Erythroblast (primary cell): ENCODE measurements around the gene SLC25A45.

Experiments
- GATA1 ChIP-seq: IDR thresholded peaks from 2 replicates; pipeline ENCODE4 v1.6.1; 2011; ENCODE audit warnings: low read depth, mild to moderate bottlenecking, control low read depth, low read length, moderate library complexity
- POLR2A ChIP-seq: IDR thresholded peaks from 2 replicates; pipeline ENCODE4 v1.6.1; 2011; ENCODE audit warnings: mild to moderate bottlenecking, low read length

DNA sequence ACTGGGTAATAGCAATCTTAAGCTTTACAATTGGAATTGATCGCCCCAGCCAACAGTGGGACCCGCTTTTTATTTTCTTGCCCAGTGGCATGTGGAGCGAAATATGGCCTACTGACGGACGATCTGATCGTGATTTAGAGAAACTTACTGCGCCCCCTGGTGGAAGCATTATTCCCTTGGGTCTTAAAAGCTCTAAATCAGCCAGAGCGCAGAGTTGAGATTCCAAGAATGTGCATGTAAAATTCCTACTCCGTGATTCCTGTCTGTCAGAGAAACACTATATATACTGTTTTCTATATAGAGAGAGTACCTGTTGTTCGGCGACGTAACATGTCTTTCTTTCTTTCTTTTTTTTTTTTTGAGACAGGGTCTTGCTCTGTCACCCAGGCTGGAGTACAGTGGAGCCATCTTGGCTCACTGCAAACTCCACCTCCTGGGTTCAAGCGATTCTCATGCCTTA lies 52.5 kb downstream of the SLC25A45 start:
- TF ChIP-seq POLR2A (no peak), GATA1 (no peak)
